HEK293 (cell line): ENCODE results near the gene GLTPD2.

Source experiments
- FEZF1 ChIP-seq: fragments of 450-650 bp; formaldehyde crosslinking; IDR thresholded peaks from 2 replicates; pipeline ENCODE4 v1.5.1; 2016; ENCODE audit warnings: missing biosample characterization, missing genetic modification characterization
- GFI1B ChIP-seq: fragments of 450-650 bp; formaldehyde crosslinking; IDR thresholded peaks from 2 replicates; pipeline ENCODE4 v1.5.1; 2016; ENCODE audit warnings: missing biosample characterization, missing genetic modification characterization
- GLIS2 ChIP-seq: fragments of 450-650 bp; formaldehyde crosslinking; IDR thresholded peaks from 2 replicates; pipeline ENCODE4 v1.5.1; 2016; ENCODE audit warnings: missing biosample characterization, missing genetic modification characterization
- KLF8 ChIP-seq: fragments of 450-650 bp; formaldehyde crosslinking; IDR thresholded peaks from 2 replicates; pipeline ENCODE4 v1.5.1; 2016; ENCODE audit warnings: missing biosample characterization, missing genetic modification characterization
- KLF9 ChIP-seq: fragments of 450-650 bp; formaldehyde crosslinking; IDR thresholded peaks from 2 replicates; pipeline ENCODE4 v1.5.1; 2016; ENCODE audit warnings: missing biosample characterization, missing genetic modification characterization, low read depth
- PRDM10 ChIP-seq: fragments of 450-650 bp; formaldehyde crosslinking; IDR thresholded peaks from 2 replicates; pipeline ENCODE4 v1.5.1; 2016; ENCODE audit warnings: missing biosample characterization, missing genetic modification characterization
- SETDB1 ChIP-seq: IDR thresholded peaks from one replicate; pipeline ENCODE4 v1.6.1; 2017; ENCODE audit warnings: mild to moderate bottlenecking, low read length, moderate library complexity, mixed read lengths; ENCODE audit not compliant: insufficient read length
- SP7 ChIP-seq: fragments of 450-650 bp; formaldehyde crosslinking; IDR thresholded peaks from 2 replicates; pipeline ENCODE4 v1.5.1; 2016; ENCODE audit warnings: missing biosample characterization, missing genetic modification characterization
- YY2 ChIP-seq: fragments of 450-650 bp; formaldehyde crosslinking; IDR thresholded peaks from 2 replicates; pipeline ENCODE4 v1.5.1; 2016; ENCODE audit warnings: missing biosample characterization, missing genetic modification characterization
- ZBTB26 ChIP-seq: fragments of 450-650 bp; formaldehyde crosslinking; optimal IDR thresholded peaks from 2 replicates; pipeline ENCODE3; 2016; ENCODE audit warnings: missing biosample characterization, mild to moderate bottlenecking, missing genetic modification characterization
- ZBTB8A ChIP-seq: fragments of 450-650 bp; formaldehyde crosslinking; IDR thresholded peaks from 2 replicates; pipeline ENCODE4 v1.5.1; 2016; ENCODE audit warnings: missing biosample characterization, missing genetic modification characterization
- ZFP3 ChIP-seq: fragments of 450-650 bp; formaldehyde crosslinking; IDR thresholded peaks from 2 replicates; pipeline ENCODE4 v1.5.1; 2016; ENCODE audit warnings: low read depth, missing biosample characterization, missing genetic modification characterization
- ZIC2 ChIP-seq: fragments of 450-650 bp; formaldehyde crosslinking; IDR thresholded peaks from 2 replicates; pipeline ENCODE4 v1.5.1; 2016; ENCODE audit warnings: missing biosample characterization, missing genetic modification characterization
- ZNF2 ChIP-seq: fragments of 450-650 bp; formaldehyde crosslinking; IDR thresholded peaks from 2 replicates; pipeline ENCODE4 v1.5.1; 2016; ENCODE audit warnings: missing biosample characterization, missing genetic modification characterization
- ZNF214 ChIP-seq: fragments of 450-650 bp; formaldehyde crosslinking; IDR thresholded peaks from 2 replicates; pipeline ENCODE4 v1.5.1; 2017; ENCODE audit warnings: missing biosample characterization, mild to moderate bottlenecking, missing genetic modification characterization, borderline replicate concordance
- ZNF274 ChIP-seq, 2 experiments: fragments of 200-500 bp in 1 of 2; fragments of 450-650 bp in 1 of 2; sonication (Bioruptor generic) in 1 of 2; formaldehyde crosslinking in 1 of 2; IDR thresholded peaks; 2 replicates each; pipeline versions ENCODE4 v1.5.1 to v1.6.1; 2014 to 2016; ENCODE audit warnings: borderline replicate concordance in 1 of 2, inconsistent platforms in 1 of 2, low read length in 1 of 2, missing biosample characterization in 1 of 2, missing genetic modification characterization in 1 of 2
- ZNF302 ChIP-seq: fragments of 450-650 bp; formaldehyde crosslinking; IDR thresholded peaks from 2 replicates; pipeline ENCODE4 v1.5.1; 2016; ENCODE audit warnings: missing biosample characterization, missing genetic modification characterization, low read depth
- ZNF354C ChIP-seq: fragments of 450-650 bp; formaldehyde crosslinking; IDR thresholded peaks from 2 replicates; pipeline ENCODE4 v1.5.1; 2016; ENCODE audit warnings: missing biosample characterization, missing genetic modification characterization, low read depth, borderline replicate concordance
- ZNF391 ChIP-seq: fragments of 450-650 bp; formaldehyde crosslinking; IDR thresholded peaks from 2 replicates; pipeline ENCODE4 v1.5.1; 2016; ENCODE audit warnings: low read depth, missing biosample characterization, missing genetic modification characterization, borderline replicate concordance
- ZNF426 ChIP-seq: fragments of 450-650 bp; formaldehyde crosslinking; IDR thresholded peaks from 2 replicates; pipeline ENCODE4 v1.5.1; 2017; ENCODE audit warnings: missing biosample characterization, missing genetic modification characterization, mild to moderate bottlenecking, inconsistent platforms, moderate library complexity
- ZNF514 ChIP-seq: fragments of 450-650 bp; formaldehyde crosslinking; IDR thresholded peaks from 2 replicates; pipeline ENCODE4 v1.5.1; 2016; ENCODE audit warnings: missing biosample characterization, missing genetic modification characterization
- ZNF555 ChIP-seq: fragments of 450-650 bp; formaldehyde crosslinking; conservative IDR thresholded peaks from 2 replicates; pipeline ENCODE4 v1.5.1; 2017; ENCODE audit warnings: missing biosample characterization, mild to moderate bottlenecking, missing genetic modification characterization, inconsistent platforms
- ZNF626 ChIP-seq: fragments of 450-650 bp; sonication (Bioruptor Pico); formaldehyde crosslinking; IDR thresholded peaks from 2 replicates; pipeline ENCODE4 v1.5.1; 2018; ENCODE audit warnings: missing biosample characterization, missing genetic modification characterization, inconsistent platforms
- ZNF629 ChIP-seq: fragments of 450-650 bp; formaldehyde crosslinking; IDR thresholded peaks from 2 replicates; pipeline ENCODE4 v1.5.1; 2017; ENCODE audit warnings: missing biosample characterization, missing genetic modification characterization
- ZNF670 ChIP-seq: fragments of 450-650 bp; formaldehyde crosslinking; IDR thresholded peaks from 2 replicates; pipeline ENCODE4 v1.5.1; 2016; ENCODE audit warnings: missing biosample characterization, missing genetic modification characterization, low read depth
- ZNF692 ChIP-seq: fragments of 450-650 bp; formaldehyde crosslinking; IDR thresholded peaks from 2 replicates; pipeline ENCODE4 v1.5.1; 2016; ENCODE audit warnings: missing biosample characterization, missing genetic modification characterization
- ZNF747 ChIP-seq: fragments of 450-650 bp; formaldehyde crosslinking; IDR thresholded peaks from 2 replicates; pipeline ENCODE4 v1.5.1; 2016; ENCODE audit warnings: missing biosample characterization, missing genetic modification characterization
- ZNF76 ChIP-seq: fragments of 450-650 bp; formaldehyde crosslinking; IDR thresholded peaks from 2 replicates; pipeline ENCODE4; 2016; ENCODE audit warnings: low read depth, missing biosample characterization, missing genetic modification characterization, borderline replicate concordance
- TF ChIP-seq, protein P1 (sequence below): fragments of 450-650 bp; formaldehyde crosslinking; IDR thresholded peaks from 2 replicates; pipeline ENCODE4 v1.5.1; 2016; ENCODE audit warnings: missing biosample characterization, missing genetic modification characterization
- TF ChIP-seq, protein P2 (sequence below): fragments of 450-650 bp; formaldehyde crosslinking; IDR thresholded peaks from 2 replicates; pipeline ENCODE4 v1.5.1; 2016; ENCODE audit warnings: missing biosample characterization, missing genetic modification characterization

The GLTPD2 gene

GRCh38 chr17:4833178-4833940 lies 44.6 kb downstream of the GLTPD2 start, which contains the start of gene MINK1 (continued):
- TF ChIP-seq ZNF302 (tag by site-specific recombination) (no peak), SP7 (tag by site-specific recombination) (peak; percentile 49; the same call in 1 of the 2 replicates), GLIS2 (tag by site-specific recombination) (peak; percentile 95), ZNF514 (no peak), ZNF692 (tag by site-specific recombination) (peak; percentile 48; the same call in 1 of the 2 replicates), ZFP3 (tag by site-specific recombination) (no peak), PRDM10 (peak; percentile 80), ZNF214 (tag by site-specific recombination) (no peak), ZNF670 (no peak), ZNF555 (tag by site-specific recombination) (no peak), ZNF76 (no peak), ZBTB8A (peak; percentile 6; the same call in 1 of the 2 replicates), ZNF354C (tag by site-specific recombination) (no peak), ZBTB26 (tag by site-specific recombination) (peak; percentile 92), YY2 (tag by site-specific recombination) (peak; percentile 55; the same call in 1 of the 2 replicates), ZNF274 (IDR thresholded peaks at IDR 0.05; ENCODE audit: low read length) (no peak), ZNF274 (tag by site-specific recombination; IDR thresholded peaks at IDR 0.05; ENCODE audit: borderline replicate concordance) (no peak), ZIC2 (peak; percentile 85), ZNF747 (no peak), ZNF2 (no peak; the same call in 1 of the 2 replicates), ZNF391 (tag by site-specific recombination) (0 out of 2 replicates have a peak, but pooled peaks have one; percentile 60), GFI1B (tag by site-specific recombination) (no peak), FEZF1 (tag by site-specific recombination) (no peak), ZNF629 (tag by site-specific recombination) (no peak; the same call in 1 of the 2 replicates), KLF9 (tag by site-specific recombination) (peak; percentile 74; the same call in 1 of the 2 replicates), SETDB1 (no peak), ZNF626 (tag by site-specific recombination) (no peak), ZNF426 (no peak), KLF8 (tag by site-specific recombination) (peak; percentile 85)
- TF ChIP-seq, protein P1, sequence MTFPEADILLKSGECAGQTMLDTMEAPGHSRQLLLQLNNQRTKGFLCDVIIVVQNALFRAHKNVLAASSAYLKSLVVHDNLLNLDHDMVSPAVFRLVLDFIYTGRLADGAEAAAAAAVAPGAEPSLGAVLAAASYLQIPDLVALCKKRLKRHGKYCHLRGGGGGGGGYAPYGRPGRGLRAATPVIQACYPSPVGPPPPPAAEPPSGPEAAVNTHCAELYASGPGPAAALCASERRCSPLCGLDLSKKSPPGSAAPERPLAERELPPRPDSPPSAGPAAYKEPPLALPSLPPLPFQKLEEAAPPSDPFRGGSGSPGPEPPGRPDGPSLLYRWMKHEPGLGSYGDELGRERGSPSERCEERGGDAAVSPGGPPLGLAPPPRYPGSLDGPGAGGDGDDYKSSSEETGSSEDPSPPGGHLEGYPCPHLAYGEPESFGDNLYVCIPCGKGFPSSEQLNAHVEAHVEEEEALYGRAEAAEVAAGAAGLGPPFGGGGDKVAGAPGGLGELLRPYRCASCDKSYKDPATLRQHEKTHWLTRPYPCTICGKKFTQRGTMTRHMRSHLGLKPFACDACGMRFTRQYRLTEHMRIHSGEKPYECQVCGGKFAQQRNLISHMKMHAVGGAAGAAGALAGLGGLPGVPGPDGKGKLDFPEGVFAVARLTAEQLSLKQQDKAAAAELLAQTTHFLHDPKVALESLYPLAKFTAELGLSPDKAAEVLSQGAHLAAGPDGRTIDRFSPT (tag by site-specific recombination), result peak; percentile 85
- TF ChIP-seq, protein P2, sequence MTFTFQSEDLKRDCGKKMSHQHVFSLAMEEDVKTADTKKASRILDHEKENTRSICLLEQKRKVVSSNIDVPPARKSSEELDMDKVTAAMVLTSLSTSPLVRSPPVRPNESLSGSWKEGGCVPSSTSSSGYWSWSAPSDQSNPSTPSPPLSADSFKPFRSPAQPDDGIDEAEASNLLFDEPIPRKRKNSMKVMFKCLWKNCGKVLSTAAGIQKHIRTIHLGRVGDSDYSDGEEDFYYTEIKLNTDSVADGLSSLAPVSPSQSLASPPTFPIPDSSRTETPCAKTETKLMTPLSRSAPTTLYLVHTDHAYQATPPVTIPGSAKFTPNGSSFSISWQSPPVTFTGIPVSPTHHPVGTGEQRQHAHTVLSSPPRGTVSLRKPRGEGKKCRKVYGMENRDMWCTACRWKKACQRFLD (tag by site-specific recombination), result no peak
